Left cardiac atrium (tissue), 4 donors: ENCODE measurements around the gene OR8G5. TPM values are rescaled to one million over a fixed set of nuclear protein-coding genes. Genes with fewer than 3 reads are reported as not detected.

Experiments
- ATAC-seq, 2 donors: fragments of 200-7000 bp; cut with Tn5 transposase; one replicate each; pipeline ENCODE4 v1.9.1; 2020; ENCODE audit warnings: mild to moderate bottlenecking in 2 of 2, moderate library complexity in 2 of 2
- DNase-seq: peaks from one replicate; pipeline ENCODE4 v3.0.0-alpha.2; 2020
- intact Hi-C, 2 donors: fragments of 100-400 bp; cut with DNase I; formaldehyde crosslinking; loops; one replicate each; pipeline versions ENCODE4 v1.14.1 to v1.15.1; 2022 to 2023
- total RNA-seq, 2 donors: library from RNA; stranded (reverse); fragmentation: NEBNext Ultra II Directional; extraction: Animal tissue kit (Norgen Biotek cat#: 25700); gene quantifications; one replicate each; pipeline ENCODE4 v1.2.1, GENCODE V29; 2021
- donor health status: DM: no; HTN: yes; CAD: no.
- donor health status: DM: no; HTN: yes; CAD: no; lungs with severe emphysema.
- donor health status: DM: yes; HTN: yes; CAD: no.
- donor health status: Dilated cardiomyopathy.

The OR8G5 gene
- total RNA-seq, 2 donors from 2014 or later, result not detected

- DNase-seq (no peak), ATAC-seq (no peak)
- intact Hi-C loops, result no loop called here
Observed at GRCh38 chr11:124277804-124278203, 21.6 kb downstream of the OR8G5 start.

GRCh38 chr11:124278261-124278660 is 22.1 kb downstream of the OR8G5 start:
- intact Hi-C loops, result no loop called here
- no peak for ATAC-seq
- no peak for DNase-seq

- intact Hi-C loops, result no loop called here
- DNase-seq (no peak), ATAC-seq (no peak)
Observed at GRCh38 chr11:124285610-124286344, 29.6 kb downstream of the OR8G5 start.

GRCh38 chr11:124294687-124295086 is 38.5 kb downstream of the OR8G5 start:
- ATAC-seq, result no peak
- intact Hi-C loops, result no loop called here
- no peak for DNase-seq

- ATAC-seq (no peak), DNase-seq (no peak)
- intact Hi-C loops, result no loop called here
Observed at GRCh38 chr11:124296016-124296415, 39.8 kb downstream of the OR8G5 start.

GRCh38 chr11:124297921-124298320 is 41.7 kb downstream of the OR8G5 start:
- intact Hi-C loops, result no loop called here
- ATAC-seq, result no peak
- DNase-seq, result no peak

GRCh38 chr11:124301548-124301947 is 45.4 kb downstream of the OR8G5 start:
- ATAC-seq, result no peak
- no peak for DNase-seq
- intact Hi-C loops, result no loop called here

- ATAC-seq (no peak), DNase-seq (no peak)
- intact Hi-C loops, result no loop called here
Observed at GRCh38 chr11:124302347-124303125, 46.4 kb downstream of the OR8G5 start.

- intact Hi-C loops, result no loop called here
- ATAC-seq, result no peak
- DNase-seq, result no peak
Observed at GRCh38 chr11:124307093-124307492, 50.9 kb downstream of the OR8G5 start.

GRCh38 chr11:124310721-124311120 is 54.5 kb downstream of the OR8G5 start:
- intact Hi-C loops, result no loop called here
- no peak for DNase-seq
- no peak for ATAC-seq

GRCh38 chr11:124311269-124311668 is 55.1 kb downstream of the OR8G5 start:
- DNase-seq (no peak), ATAC-seq (no peak)
- intact Hi-C loops, result no loop called here

- intact Hi-C loops, result no loop called here
- ATAC-seq, result no peak
- DNase-seq, result no peak
Observed at GRCh38 chr11:124311670-124312069, 55.5 kb downstream of the OR8G5 start.

GRCh38 chr11:124313131-124313530 is 57.0 kb downstream of the OR8G5 start:
- intact Hi-C loops, result no loop called here
- no peak for DNase-seq
- no peak for ATAC-seq

- intact Hi-C loops, result no loop called here
- DNase-seq, result no peak
- ATAC-seq, result no peak
Observed at GRCh38 chr11:124313849-124314248, 57.7 kb downstream of the OR8G5 start, which contains the start of gene OR8D1. Gene OR8D1 (minus strand): TSS chr11:124313949. CDS start chr11:124310766, 3,183 bp downstream.

- intact Hi-C loops, result no loop called here
- ATAC-seq, result no peak
- DNase-seq, result no peak
Observed at GRCh38 chr11:124315052-124315451, 58.9 kb downstream of the OR8G5 start.

Other genes starting within 250 kb of the OR8G5 start
- not detected for gene OR10G4, start 243.4 kb upstream of the OR8G5 start, total RNA-seq
- not detected for gene OR10G9, start 233.4 kb upstream of the OR8G5 start, total RNA-seq
- not detected for gene OR10G8, start 229.6 kb upstream of the OR8G5 start, total RNA-seq
- gene OR10G7, start 215.1 kb upstream of the OR8G5 start, total RNA-seq, result not detected
- gene VWA5A, start 140.9 kb upstream of the OR8G5 start, total RNA-seq, result 1 to 10 TPM; 5.4 to 7.6 TPM
- not detected for gene OR10D3, start 73.0 kb upstream of the OR8G5 start, total RNA-seq
- not detected for gene OR8G1, start 15.3 kb upstream of the OR8G5 start, total RNA-seq
- not detected for gene OR8D1, start 57.6 kb downstream of the OR8G5 start, total RNA-seq
- not detected for gene OR8D2, start 63.8 kb downstream of the OR8G5 start, total RNA-seq
- gene OR8B2, start 128.1 kb downstream of the OR8G5 start, total RNA-seq, result not detected
- gene OR8B3, start 142.6 kb downstream of the OR8G5 start, total RNA-seq, result not detected
- gene OR8B4, start 168.5 kb downstream of the OR8G5 start, total RNA-seq, result not detected
- gene OR8B8, start 189.3 kb downstream of the OR8G5 start, total RNA-seq, result not detected